SIG-M5 treated with dmso at 0.1 percent for 504 hours (cell line): ENCODE data around the gene POLR3K.
"Not testable (repeated sequence)": the region's sequence is repeated elsewhere in the genome, so short reads cannot be mapped to it uniquely, and the experiment has no call there.

Experiments used
- DNase-seq: peaks from one replicate; lab custom pipeline; 2025; ENCODE audit not compliant: unreplicated experiment; lab: John Stamatoyannopoulos, UW

POLR3K gene

DNA sequence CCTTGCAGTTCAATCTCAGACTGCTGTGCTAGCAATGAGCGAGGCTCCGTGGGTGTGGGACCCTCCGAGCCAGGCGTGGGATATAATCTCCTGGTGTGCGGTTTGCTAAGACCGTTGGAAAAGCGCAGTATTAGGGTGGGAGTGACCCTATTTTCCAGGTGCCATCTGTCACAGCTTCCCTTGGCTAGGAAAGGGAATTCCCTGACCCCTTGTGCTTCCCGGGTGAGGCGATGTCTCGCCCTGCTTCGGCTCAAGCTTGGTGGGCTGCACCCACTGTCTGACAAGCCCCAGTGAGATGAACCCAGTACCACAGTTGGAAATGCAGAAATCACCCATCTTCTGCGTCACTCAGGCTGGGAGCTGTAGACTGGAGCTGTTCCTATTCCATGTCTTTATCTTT is 32.5 kb downstream of the POLR3K start:
- not testable (repeated sequence) for DNase-seq

DNA sequence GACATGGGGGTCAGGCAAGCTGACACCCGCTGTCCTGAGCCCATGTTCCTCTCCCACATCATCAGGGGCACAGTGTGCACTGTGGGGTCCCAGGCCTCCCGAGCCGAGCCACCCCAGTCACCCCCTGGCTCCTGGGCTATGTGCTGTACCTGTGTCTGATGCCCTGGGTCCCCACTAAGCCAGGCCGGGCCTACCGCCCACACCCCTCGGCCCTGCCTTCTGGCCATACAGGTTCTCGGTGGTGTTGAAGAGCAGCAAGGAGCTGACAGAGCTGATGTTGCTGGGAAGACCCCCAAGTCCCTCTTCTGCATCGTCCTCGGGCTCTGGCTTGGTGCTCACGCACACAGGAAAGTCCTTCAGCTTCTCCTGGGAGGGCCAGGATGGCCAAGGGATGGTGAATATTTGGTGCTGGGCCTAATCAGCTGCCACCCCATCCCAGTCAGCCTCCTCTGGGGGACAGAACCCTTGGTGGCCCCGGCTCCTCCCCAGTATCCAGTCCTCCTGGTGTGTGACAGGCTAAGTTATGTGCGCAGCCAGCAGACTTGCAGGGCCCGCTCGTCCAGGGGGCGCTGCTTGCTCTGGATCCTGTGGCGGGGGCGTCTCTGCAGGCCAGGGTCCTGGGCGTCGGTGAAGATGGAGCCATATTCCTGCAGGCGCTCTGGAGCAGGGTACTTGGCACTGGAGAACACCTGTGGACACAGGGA is 36.2 kb downstream of the POLR3K start:
- not testable (repeated sequence) for DNase-seq

DNA sequence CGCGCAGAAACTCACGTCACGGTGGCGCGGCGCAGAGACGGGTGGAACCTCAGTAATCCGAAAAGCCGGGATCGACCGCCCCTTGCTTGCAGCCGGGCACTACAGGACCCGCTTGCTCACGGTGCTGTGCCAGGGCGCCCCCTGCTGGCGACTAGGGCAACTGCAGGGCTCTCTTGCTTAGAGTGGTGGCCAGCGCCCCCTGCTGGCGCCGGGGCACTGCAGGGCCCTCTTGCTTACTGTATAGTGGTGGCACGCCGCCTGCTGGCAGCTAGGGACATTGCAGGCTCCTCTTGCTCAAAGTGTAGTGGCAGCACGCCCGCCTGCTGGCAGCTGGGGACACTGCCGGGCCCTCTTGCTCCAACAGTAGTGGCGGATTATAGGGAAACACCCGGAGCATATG is 42.6 kb downstream of the POLR3K start:
- DNase-seq, result peak; percentile 75

DNA sequence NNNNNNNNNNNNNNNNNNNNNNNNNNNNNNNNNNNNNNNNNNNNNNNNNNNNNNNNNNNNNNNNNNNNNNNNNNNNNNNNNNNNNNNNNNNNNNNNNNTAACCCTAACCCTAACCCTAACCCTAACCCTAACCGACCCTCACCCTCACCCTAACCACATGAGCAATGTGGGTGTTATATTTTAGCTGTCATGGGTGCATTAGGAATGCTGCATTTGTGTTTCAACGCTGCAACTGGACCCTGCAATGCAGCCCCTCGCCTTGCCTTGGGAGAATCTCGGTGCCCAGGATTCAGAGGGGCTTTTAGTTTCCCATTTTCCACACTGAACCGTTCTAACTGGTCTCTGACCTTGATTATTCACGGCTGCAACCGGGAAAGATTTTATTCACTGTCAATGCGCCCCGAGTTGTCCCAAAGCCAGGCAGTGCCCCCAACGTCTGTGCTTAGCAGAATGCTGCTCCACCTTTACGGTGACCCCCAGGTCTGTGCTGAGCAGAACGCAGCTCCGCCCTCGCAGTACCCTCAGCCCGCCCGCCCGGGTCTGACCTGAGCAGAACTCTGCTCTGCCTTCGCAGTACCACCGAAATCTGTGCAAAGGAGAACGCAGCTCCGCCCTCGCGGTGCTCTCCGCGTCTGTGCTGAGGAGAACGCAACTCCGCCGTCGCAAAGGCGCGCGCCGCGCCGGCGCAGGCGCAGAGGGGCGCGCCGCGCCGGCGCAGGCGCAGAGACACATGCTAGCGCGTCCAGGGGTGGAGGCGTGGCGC is 43.3 kb downstream of the POLR3K start:
- no peak for DNase-seq
